ENCODE results near the gene GNG7. TPM values are rescaled to one million over a fixed set of nuclear protein-coding genes. Genes with fewer than 3 reads are reported as not detected.

Gene GNG7
- polyA plus RNA-seq, 1 of the 3 experiments (the other 2 are of a cell fraction) = 2.2 TPM

GRCh38 chr19:2534423-2535013, 168.0 kb downstream of the GNG7 start:
- Histone ChIP-seq H3K79me2 (ENCODE audit: insufficient read depth) (no peaks in the 10 kb centered on the region), H3K4me2 (no peak overlapping the region), H3K27me3 (ENCODE audit: insufficient read depth) (no peaks in the 10 kb centered on the region), H3K9me3 (0 out of 2 replicates have a peak, but pooled peaks cover 11% of the 10 kb centered on the region), H3K4me3 (ENCODE audit: low read depth in 2 of 2, low read length in 1 of 2) (no peak overlapping the region), H2AFZ (ENCODE audit: low read depth) (no peak overlapping the region), H3K9ac (no peak overlapping the region), H3F3A (replicated peaks; ENCODE audit: insufficient read depth) (peaks cover 22% of the 10 kb centered on the region), H3K36me3 (replicated peaks in 1 of 2; ENCODE audit: control insufficient read depth in 1 of 2, insufficient read depth in 2 of 2, low read length in 1 of 2) (no peaks in the 10 kb centered on the region), H4K20me1 (ENCODE audit: insufficient read depth) (no peaks in the 10 kb centered on the region), H3K9me2 (no peaks in the 10 kb centered on the region), H3K27ac (ENCODE audit: low read depth in 2 of 2, low read length in 1 of 2) (no peak overlapping the region), H3K4me1 (ENCODE audit: control insufficient read depth in 1 of 2, insufficient read depth in 2 of 2, low read depth in 1 of 2, low read length in 1 of 2) (no peaks in the 10 kb centered on the region)
- DNase-seq = no peak
- TF ChIP-seq MAX (IDR thresholded peaks at IDR 0.05; ENCODE audit: low read depth) (no peak), RAD21 (IDR thresholded peaks at IDR 0.05; ENCODE audit: low read length) (no peak), SIN3A (IDR thresholded peaks at IDR 0.05; ENCODE audit: borderline replicate concordance, low read depth, low read length) (no peak), TCF12 (IDR thresholded peaks at IDR 0.05) (no peak), NFIC (IDR thresholded peaks at IDR 0.05; ENCODE audit: borderline replicate concordance) (no peak), TAF1 (IDR thresholded peaks at IDR 0.05; ENCODE audit: borderline replicate concordance, low read depth, low read length) (no peak), REST (IDR thresholded peaks at IDR 0.05; ENCODE audit: low read depth, low read length) (no peak), JUND (IDR thresholded peaks at IDR 0.05) (no peak), USF2 (IDR thresholded peaks at IDR 0.05; ENCODE audit: borderline replicate concordance, low read depth, low read length) (no peak), FOXM1 (IDR thresholded peaks at IDR 0.05; ENCODE audit: low read depth) (no peak), EZH2phosphoT487 (IDR thresholded peaks at IDR 0.05; ENCODE audit: borderline replicate concordance, low read depth) (no peak)
- CTCF ChIA-PET = no interaction called here
- POLR2A ChIA-PET = interaction anchor here (0.8 kb wide), 1 partner anchor 9 kb away, joined by 3 read pairs; no protein-coding TSS in a partner anchor
- WGBS (ENCODE audit: low lambda C conversion rate) = 46% methylated on average over 2 of the region's 2 CpGs
